Neural cell (in vitro differentiated cells): ENCODE measurements around the gene AASDH. TPM values are rescaled to one million over a fixed set of nuclear protein-coding genes. Genes with fewer than 3 reads are reported as not detected.

Experiments used
- H2AFZ ChIP-seq: fragments of 200-600, 300-800 bp; sonication (generic), shearing (Covaris generic); 2 replicates; pipeline ENCODE4 v1.6.0; 2014; ENCODE audit warnings: low read depth, mild to moderate bottlenecking, antibody characterized with exemption, low read length, moderate library complexity
- H3F3A ChIP-seq: fragments of 200-600 bp; shearing (Covaris generic); 2 replicates; pipeline ENCODE4 v1.6.1; 2016; ENCODE audit warnings: mild to moderate bottlenecking, moderate library complexity, mixed read lengths, antibody characterized with exemption, low read length; ENCODE audit not compliant: insufficient read depth, poor library complexity, severe bottlenecking
- H3K27ac ChIP-seq: fragments of 200-600, 300-800 bp; sonication (generic), shearing (Covaris generic); 2 replicates; pipeline ENCODE4 v1.5.1; 2014; ENCODE audit warnings: mild to moderate bottlenecking, low read length, moderate library complexity
- H3K27me3 ChIP-seq: fragments of 300-800, 200-600 bp; sonication (generic), shearing (Covaris generic); 2 replicates; pipeline ENCODE4 v1.6.0; 2014; ENCODE audit warnings: mild to moderate bottlenecking, low read depth, low read length, moderate library complexity; ENCODE audit not compliant: insufficient read depth
- H3K36me3 ChIP-seq: fragments of 300-800, 200-600 bp; sonication (generic), shearing (Covaris generic); 2 replicates; pipeline ENCODE4 v1.5.1; 2014; ENCODE audit warnings: mild to moderate bottlenecking, antibody characterized with exemption, low read length, moderate library complexity; ENCODE audit not compliant: insufficient read depth
- H3K4me2 ChIP-seq: fragments of 300-800, 200-600 bp; sonication (generic), shearing (Covaris generic); 2 replicates; pipeline ENCODE4 v1.6.0; 2014; ENCODE audit warnings: mild to moderate bottlenecking, low read length
- H3K4me3 ChIP-seq: fragments of 300-800, 200-600 bp; sonication (generic), shearing (Covaris generic); 2 replicates; pipeline ENCODE4 v1.5.1; 2014; ENCODE audit warnings: mild to moderate bottlenecking, low read length, moderate library complexity
- H3K79me2 ChIP-seq: fragments of 200-600 bp; shearing (Covaris generic); replicated peaks from 2 replicates; pipeline ENCODE4 v1.6.0; 2014; ENCODE audit warnings: mild to moderate bottlenecking, low read length, moderate library complexity; ENCODE audit not compliant: insufficient read depth
- H3K9ac ChIP-seq: fragments of 300-800, 200-600 bp; sonication (generic), shearing (Covaris generic); 2 replicates; pipeline ENCODE4 v1.6.1; 2016; ENCODE audit warnings: mild to moderate bottlenecking, low read length, mixed read lengths
- H3K9me2 ChIP-seq: fragments of 200-600 bp; shearing (Covaris generic); 2 replicates; pipeline ENCODE4 v1.6.1; 2016; ENCODE audit warnings: mild to moderate bottlenecking, low read length, mixed read lengths; ENCODE audit not compliant: insufficient read depth
- H3K9me3 ChIP-seq: fragments of 200-600, 300-800 bp; sonication (generic), shearing (Covaris generic); 2 replicates; pipeline ENCODE4 v1.6.1; 2016; ENCODE audit warnings: mild to moderate bottlenecking, mixed run types, low read length, moderate library complexity, mixed read lengths
- H4K20me1 ChIP-seq: fragments of 200-600 bp; shearing (Covaris generic); 2 replicates; pipeline ENCODE4 v1.6.1; 2016; ENCODE audit warnings: mild to moderate bottlenecking, mixed run types; ENCODE audit not compliant: insufficient read depth
- EP300 ChIP-seq: fragments of 450-650 bp; conservative IDR thresholded peaks from 2 replicates; pipeline ENCODE4 v1.6.1; 2014; ENCODE audit warnings: antibody characterized with exemption, mild to moderate bottlenecking, moderate library complexity; ENCODE audit not compliant: poor library complexity, severe bottlenecking
- EZH2 ChIP-seq: fragments of 200-600, 300-800 bp; shearing (Covaris generic), sonication (generic); IDR thresholded peaks from 2 replicates; pipeline ENCODE4 v1.6.1; 2014; ENCODE audit warnings: antibody characterized with exemption, low read length, borderline replicate concordance, mild to moderate bottlenecking; ENCODE audit not compliant: insufficient read depth, poor library complexity, severe bottlenecking
- MXI1 ChIP-seq: fragments of 450-650 bp; conservative IDR thresholded peaks from 2 replicates; pipeline ENCODE4 v1.6.1; 2014; ENCODE audit warnings: antibody characterized with exemption, mild to moderate bottlenecking; ENCODE audit not compliant: poor library complexity, severe bottlenecking
- RAD21 ChIP-seq: fragments of 450-650 bp; conservative IDR thresholded peaks from 2 replicates; pipeline ENCODE4 v1.6.1; 2014; ENCODE audit warnings: antibody characterized with exemption, mild to moderate bottlenecking, moderate library complexity
- SMC3 ChIP-seq: fragments of 450-650 bp; conservative IDR thresholded peaks from 2 replicates; pipeline ENCODE4 v1.6.1; 2014; ENCODE audit warnings: antibody characterized with exemption, mild to moderate bottlenecking, moderate library complexity; ENCODE audit not compliant: poor library complexity
- TAF1 ChIP-seq: IDR thresholded peaks from 2 replicates; pipeline ENCODE4 v1.6.1; 2012; ENCODE audit warnings: low read depth
- polyA plus RNA-seq: library from polyadenylated mRNA; depleted of rRNA; stranded (reverse); fragments of >200 nt; gene quantifications from 2 replicates; pipeline ENCODE4 v1.2.3, GENCODE V29; 2014
- TF ChIP-seq, protein P1 (sequence below): fragments of 450-650 bp; IDR thresholded peaks from 2 replicates; pipeline ENCODE4 v1.5.1; 2014; ENCODE audit warnings: antibody characterized with exemption, mild to moderate bottlenecking, moderate library complexity; ENCODE audit not compliant: poor library complexity, severe bottlenecking
- TF ChIP-seq, protein P2 (sequence below): IDR thresholded peaks from 2 replicates; pipeline ENCODE4 v1.6.1; 2012; ENCODE audit warnings: borderline replicate concordance

AASDH gene
- polyA plus RNA-seq, 1 donor from 2014 or later: 21.8 TPM

DNA sequence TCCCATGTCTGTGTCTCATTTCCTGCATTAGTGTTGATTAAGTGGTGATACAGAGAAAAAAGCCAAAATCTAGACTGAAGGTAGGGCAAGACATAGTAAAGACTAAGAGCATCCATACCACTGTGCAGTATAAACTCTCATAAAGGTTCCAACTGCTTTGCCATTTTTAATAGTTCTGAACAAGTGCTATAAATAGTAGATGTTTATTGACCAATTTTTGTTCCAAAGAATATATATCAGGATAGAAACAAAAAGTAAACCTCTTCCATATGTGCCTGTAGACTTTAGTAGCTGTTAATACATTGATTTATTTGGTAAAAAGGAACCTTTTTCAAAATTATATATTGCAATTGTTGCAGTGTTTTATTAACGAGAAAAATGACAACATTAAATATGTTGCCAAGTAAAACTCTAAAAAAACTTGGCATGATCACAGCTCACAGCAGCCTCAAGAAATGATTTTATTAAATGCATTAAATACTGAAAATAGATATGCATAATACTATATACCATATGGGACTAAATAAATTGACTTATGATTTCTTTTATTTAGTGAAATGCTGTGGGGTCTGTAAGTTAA is 22.3 kb upstream of the AASDH start:
- Histone ChIP-seq H3K9me3 (no peaks in the 10 kb centered on the region), H3K9ac (peak overlapping the region; percentile 59), H4K20me1 (no peaks in the 10 kb centered on the region), H2AFZ (peak overlapping the region; percentile 65), H3K79me2 (peaks cover 27% of the 10 kb centered on the region), H3K4me3 (peak overlapping the region; percentile 66), H3K27me3 (no peaks in the 10 kb centered on the region), H3K4me2 (peak overlapping the region; percentile 88), H3K36me3 (no peaks in the 10 kb centered on the region), H3F3A (no peaks in the 10 kb centered on the region), H3K27ac (peak overlapping the region; percentile 87), H3K9me2 (no peaks in the 10 kb centered on the region)
- TF ChIP-seq RAD21 (no peak), SMC3 (no peak), MXI1 (no peak), EZH2 (no peak)

DNA sequence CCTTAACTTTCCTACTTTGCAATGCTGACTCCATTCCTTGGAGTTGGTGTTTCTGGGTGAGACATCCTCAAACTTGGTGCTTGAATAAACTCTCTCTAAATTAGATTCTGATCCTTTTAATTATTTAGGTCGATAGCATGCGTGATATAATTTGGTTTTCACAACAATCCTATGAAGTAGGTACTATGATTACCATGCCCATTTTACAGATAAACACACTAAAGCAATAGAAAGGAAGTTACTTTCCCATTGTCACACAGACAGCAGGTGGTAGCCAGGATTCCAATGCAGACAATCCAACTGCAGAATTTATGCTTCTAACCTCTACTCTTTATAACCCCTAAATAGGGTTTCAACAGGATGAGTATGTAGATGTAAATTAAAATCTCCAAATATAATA is 21.7 kb upstream of the AASDH start:
- Histone ChIP-seq H2AFZ (no peak overlapping the region), H3F3A (no peaks in the 10 kb centered on the region), H4K20me1 (no peaks in the 10 kb centered on the region), H3K9me2 (no peaks in the 10 kb centered on the region), H3K9ac (no peak overlapping the region), H3K27me3 (no peaks in the 10 kb centered on the region), H3K9me3 (no peaks in the 10 kb centered on the region), H3K79me2 (peaks cover 27% of the 10 kb centered on the region), H3K4me2 (no peak overlapping the region), H3K4me3 (no peak overlapping the region), H3K36me3 (no peaks in the 10 kb centered on the region), H3K27ac (peak overlapping the region; percentile 87)
- TF ChIP-seq TAF1 (no peak), MXI1 (no peak)
- TF ChIP-seq, protein P1, sequence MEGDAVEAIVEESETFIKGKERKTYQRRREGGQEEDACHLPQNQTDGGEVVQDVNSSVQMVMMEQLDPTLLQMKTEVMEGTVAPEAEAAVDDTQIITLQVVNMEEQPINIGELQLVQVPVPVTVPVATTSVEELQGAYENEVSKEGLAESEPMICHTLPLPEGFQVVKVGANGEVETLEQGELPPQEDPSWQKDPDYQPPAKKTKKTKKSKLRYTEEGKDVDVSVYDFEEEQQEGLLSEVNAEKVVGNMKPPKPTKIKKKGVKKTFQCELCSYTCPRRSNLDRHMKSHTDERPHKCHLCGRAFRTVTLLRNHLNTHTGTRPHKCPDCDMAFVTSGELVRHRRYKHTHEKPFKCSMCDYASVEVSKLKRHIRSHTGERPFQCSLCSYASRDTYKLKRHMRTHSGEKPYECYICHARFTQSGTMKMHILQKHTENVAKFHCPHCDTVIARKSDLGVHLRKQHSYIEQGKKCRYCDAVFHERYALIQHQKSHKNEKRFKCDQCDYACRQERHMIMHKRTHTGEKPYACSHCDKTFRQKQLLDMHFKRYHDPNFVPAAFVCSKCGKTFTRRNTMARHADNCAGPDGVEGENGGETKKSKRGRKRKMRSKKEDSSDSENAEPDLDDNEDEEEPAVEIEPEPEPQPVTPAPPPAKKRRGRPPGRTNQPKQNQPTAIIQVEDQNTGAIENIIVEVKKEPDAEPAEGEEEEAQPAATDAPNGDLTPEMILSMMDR: no peak
- TF ChIP-seq, protein P2, sequence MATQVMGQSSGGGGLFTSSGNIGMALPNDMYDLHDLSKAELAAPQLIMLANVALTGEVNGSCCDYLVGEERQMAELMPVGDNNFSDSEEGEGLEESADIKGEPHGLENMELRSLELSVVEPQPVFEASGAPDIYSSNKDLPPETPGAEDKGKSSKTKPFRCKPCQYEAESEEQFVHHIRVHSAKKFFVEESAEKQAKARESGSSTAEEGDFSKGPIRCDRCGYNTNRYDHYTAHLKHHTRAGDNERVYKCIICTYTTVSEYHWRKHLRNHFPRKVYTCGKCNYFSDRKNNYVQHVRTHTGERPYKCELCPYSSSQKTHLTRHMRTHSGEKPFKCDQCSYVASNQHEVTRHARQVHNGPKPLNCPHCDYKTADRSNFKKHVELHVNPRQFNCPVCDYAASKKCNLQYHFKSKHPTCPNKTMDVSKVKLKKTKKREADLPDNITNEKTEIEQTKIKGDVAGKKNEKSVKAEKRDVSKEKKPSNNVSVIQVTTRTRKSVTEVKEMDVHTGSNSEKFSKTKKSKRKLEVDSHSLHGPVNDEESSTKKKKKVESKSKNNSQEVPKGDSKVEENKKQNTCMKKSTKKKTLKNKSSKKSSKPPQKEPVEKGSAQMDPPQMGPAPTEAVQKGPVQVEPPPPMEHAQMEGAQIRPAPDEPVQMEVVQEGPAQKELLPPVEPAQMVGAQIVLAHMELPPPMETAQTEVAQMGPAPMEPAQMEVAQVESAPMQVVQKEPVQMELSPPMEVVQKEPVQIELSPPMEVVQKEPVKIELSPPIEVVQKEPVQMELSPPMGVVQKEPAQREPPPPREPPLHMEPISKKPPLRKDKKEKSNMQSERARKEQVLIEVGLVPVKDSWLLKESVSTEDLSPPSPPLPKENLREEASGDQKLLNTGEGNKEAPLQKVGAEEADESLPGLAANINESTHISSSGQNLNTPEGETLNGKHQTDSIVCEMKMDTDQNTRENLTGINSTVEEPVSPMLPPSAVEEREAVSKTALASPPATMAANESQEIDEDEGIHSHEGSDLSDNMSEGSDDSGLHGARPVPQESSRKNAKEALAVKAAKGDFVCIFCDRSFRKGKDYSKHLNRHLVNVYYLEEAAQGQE: no peak

DNA sequence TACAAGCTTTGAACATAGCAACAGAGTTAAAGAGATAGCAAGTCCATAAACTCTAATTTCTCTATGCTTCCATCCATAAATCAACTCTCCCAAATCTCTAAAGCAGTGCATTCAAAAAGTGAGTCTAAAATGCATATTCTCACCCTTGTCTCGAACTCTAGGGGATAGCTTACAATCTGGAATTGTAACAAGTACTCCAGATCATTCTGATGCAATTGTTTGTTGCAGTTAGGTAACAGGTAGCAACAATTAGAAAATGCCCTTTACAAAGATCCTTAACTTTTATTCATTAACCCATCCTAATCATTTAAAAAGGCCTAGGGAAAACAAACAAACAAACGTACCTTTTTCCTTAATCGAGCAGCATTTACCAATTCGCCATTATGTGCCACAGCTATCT is 18.9 kb upstream of the AASDH start:
- Histone ChIP-seq H3K79me2 (peaks cover 14% of the 10 kb centered on the region), H2AFZ (no peak overlapping the region), H3K9me2 (no peaks in the 10 kb centered on the region), H3K27me3 (no peaks in the 10 kb centered on the region), H4K20me1 (no peaks in the 10 kb centered on the region), H3K9me3 (no peaks in the 10 kb centered on the region), H3K27ac (no peak overlapping the region), H3K36me3 (no peaks in the 10 kb centered on the region), H3K4me2 (no peak overlapping the region), H3K9ac (no peak overlapping the region), H3F3A (no peaks in the 10 kb centered on the region), H3K4me3 (no peak overlapping the region)
- TF ChIP-seq TAF1: no peak
- TF ChIP-seq EZH2: no peak
- TF ChIP-seq, protein P2: no peak
- TF ChIP-seq SMC3: no peak
- no peak for TF ChIP-seq RAD21
- TF ChIP-seq EP300: no peak
